SIG-M5 (cell line): ENCODE measurements around the gene NPY2R.

Experiments
- DNase-seq: peaks from one replicate; lab custom pipeline; 2025; lab: John Stamatoyannopoulos, UW

NPY2R gene, protein sequence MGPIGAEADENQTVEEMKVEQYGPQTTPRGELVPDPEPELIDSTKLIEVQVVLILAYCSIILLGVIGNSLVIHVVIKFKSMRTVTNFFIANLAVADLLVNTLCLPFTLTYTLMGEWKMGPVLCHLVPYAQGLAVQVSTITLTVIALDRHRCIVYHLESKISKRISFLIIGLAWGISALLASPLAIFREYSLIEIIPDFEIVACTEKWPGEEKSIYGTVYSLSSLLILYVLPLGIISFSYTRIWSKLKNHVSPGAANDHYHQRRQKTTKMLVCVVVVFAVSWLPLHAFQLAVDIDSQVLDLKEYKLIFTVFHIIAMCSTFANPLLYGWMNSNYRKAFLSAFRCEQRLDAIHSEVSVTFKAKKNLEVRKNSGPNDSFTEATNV

DNA sequence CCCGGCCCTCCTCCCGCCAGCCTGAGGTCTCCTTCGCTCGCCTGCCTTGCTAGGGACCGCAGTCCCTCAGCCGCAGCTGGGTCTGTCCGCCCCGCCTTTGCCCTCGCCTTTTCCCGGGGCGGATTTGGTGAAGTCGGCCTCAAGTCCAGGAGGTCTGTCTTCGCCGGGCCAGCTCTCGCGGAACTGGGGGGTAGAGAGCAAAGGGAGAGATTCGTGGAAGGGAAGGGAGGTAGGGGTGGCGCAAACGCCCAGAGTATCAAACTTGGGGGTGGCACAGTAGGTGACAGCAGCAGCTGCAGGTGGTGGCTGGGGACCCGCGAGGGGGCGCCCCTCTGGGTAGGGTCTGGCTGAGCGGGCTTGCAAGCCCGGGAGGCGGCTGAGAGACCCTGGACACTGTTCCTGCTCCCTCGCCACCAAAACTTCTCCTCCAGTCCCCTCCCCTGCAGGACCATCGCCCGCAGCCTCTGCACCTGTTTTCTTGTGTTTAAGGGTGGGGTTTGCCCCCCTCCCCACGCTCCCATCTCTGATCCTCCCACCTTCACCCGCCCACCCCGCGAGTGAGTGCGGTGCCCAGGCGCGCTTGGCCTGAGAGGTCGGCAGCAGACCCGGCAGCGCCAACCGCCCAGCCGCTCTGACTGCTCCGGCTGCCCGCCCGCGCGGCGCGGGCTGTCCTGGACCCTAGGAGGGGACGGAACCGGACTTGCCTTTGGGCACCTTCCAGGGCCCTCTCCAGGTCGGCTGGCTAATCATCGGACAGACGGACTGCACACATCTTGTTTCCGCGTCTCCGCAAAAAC is at the start of gene NPY2R:
Gene NPY2R, plus strand, starts transcription at position 379 of the 797 bp plus-strand sequence. CDS start 5,304 bp downstream, outside the sequence.
- no peak for DNase-seq

GRCh38 chr4:155161357-155161756 is 47.1 kb upstream of the NPY2R start:
- DNase-seq: no peak

- DNase-seq: no peak
Observed at GRCh38 chr4:155164718-155165117, 43.7 kb upstream of the NPY2R start.

GRCh38 chr4:155170569-155170968 is 37.9 kb upstream of the NPY2R start:
- DNase-seq: no peak

DNA sequence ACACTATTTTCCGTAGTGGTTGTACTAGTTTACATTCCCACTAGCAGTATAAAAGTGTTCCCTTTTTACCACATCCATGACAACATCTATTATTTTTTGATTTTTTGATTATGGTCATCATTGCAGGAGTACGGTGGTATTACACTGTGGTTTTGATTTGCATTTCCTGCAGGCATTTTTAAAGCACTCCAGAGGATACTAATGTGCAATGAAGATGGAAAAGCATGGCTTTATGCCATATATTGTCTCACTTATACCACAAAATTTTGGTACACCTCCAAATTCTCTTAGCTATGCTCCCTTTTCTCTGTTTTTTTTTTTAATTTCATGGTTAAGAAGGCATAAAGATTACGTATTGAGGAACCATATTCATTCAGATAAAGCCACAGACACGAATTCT is 35.1 kb upstream of the NPY2R start:
- no peak for DNase-seq

DNA sequence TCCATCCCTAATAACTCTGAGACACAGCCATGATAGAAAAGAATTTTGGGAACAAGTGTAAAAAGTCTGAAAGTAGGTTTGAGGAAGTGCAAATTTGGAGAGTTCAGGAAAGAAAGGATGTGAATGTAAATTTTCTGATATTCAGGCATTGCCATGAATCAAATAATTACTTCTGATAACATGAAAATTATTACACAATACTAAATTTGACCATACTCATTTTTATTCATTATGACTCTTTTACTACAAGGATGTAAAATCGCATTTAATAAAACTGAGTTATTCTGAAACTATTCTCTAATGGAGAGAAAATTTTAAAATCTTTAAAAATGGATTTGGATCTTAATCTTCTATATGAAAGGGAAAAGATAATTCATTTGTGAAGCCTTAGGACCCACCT is 33.8 kb upstream of the NPY2R start:
- no peak for DNase-seq

DNA sequence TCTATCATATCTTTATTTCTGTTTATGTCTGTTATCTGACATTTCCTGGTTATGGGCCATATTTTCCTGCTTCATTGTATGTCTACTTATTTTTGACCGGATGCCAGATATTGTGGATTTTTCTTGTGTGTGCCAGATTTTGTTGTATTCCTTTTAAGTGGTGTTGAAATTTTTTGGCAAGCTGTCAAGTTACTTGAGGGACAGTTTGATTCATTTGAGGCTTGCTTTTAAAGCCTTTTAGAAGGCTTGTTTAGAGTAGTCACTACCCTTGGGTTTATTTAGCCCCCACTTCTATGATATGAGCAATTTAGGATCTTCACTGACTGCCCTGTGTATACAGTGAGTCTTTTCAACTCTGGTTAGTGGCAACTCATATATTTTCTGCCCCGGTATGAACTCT is 29.2 kb upstream of the NPY2R start:
- DNase-seq: no peak

DNA sequence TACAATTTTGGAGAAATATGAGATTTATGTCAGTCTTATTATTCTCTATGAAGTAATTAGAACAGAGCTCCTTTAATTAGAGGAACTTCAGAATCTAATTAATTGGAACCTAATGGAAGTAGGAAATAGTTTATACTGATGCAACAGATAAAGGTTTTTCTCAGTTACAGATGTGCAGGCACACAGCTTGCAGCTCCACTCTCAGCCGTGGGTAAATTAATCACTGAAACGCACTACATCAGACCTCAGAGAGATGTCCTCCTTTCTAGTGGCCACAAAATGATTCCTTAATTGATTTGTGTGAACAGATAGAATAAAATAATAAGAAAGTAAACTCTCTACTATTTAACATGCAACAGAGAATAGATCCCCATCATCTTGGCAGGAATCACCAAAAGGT is 21.5 kb upstream of the NPY2R start:
- no peak for DNase-seq

GRCh38 chr4:155187989-155188388 is 20.4 kb upstream of the NPY2R start:
- no peak for DNase-seq

DNA sequence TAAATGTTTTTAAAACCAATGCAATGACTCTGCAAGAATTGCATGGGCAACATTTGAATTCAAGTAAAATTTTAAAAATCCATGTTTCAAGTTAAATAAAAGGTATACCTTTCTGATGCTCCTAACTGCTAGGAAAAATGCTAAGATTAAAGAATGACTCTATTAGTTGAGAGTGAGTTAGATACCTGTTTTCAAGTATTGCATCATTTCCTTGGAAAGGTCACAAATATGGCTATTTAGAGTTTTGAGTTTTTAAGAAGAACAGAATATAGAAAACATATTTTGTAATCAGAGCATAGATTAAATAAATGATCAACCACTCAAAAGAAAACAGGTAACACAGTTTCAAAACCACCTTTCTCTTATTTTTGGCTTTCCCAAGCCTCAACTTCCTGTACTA is 18.3 kb upstream of the NPY2R start:
- no peak for DNase-seq

GRCh38 chr4:155197757-155198156 is 10.7 kb upstream of the NPY2R start:
- no peak for DNase-seq

DNA sequence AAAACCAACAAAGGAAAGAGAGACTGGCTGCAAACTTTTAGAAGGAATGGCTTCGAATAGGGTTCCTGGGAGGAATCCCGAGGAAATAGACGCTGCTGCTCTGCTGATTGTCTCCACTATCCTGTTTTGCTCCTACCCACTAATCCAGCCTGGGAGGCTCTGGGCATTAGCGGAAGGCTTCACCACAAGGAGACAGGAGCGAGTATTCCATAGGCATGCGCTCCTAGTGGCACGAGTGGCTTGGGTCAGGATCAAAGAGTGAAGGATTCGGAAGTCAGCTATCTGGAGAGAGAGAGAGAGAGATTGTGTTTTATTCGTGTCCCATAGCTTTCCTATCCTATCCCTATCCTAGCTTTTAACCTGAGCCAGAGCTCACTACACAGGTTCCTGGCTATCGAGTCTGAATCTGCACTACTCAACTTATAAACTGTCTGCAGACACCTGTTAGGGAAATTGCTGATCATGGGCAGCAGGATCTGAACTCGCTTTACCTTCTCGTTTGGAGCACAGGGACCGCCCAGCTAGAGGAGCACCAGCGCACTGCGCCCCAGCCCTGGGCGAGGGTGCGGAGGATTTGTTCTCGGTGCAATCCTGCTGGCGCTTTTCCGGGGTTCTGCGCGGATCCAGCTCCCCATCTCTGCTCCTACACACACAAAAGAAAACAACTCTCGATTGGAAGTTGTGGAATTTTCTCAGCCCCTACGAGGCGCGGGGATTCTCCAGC is 740 bp upstream of the NPY2R start:
- no peak for DNase-seq

GRCh38 chr4:155220025-155220424 is 11.6 kb downstream of the NPY2R start:
- no peak for DNase-seq

DNA sequence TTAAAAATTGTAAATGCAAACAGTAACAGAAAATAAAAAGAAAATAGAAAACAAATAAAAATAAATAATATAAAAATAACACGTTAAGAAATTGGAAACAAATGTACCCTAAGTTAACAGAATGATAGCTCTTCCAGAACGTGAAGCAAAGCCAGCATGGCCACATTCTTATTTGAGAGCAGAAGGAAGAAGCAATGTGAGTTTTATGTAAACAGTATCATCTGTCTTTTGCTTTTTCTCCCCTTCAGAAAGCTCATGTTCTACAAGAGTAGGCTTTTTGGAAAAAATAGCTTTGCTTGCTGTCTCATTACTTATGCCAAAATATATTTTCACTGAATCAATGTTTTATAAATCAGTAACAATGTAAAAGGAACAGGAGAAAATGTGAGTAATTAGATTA is 18.7 kb downstream of the NPY2R start:
- no peak for DNase-seq

DNA sequence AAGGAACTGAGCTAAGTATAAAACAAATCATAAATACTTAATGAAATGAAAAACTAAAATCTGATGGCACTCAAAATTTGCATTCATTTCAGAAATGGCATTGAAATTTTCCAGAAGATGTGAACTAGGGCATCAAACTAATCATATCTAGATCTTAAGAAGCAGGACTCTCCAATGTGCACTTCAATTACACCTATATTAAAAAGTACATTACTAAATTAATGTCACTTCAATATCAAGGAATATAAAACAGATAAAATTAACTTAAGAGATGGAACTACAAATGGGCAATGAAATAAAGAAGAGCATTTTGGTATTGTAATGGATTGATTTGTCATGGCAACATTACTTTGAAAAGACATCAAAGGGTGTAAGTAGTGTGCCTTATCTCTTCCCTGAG is 20.3 kb downstream of the NPY2R start:
- DNase-seq: no peak

GRCh38 chr4:155232432-155232831 is 24.0 kb downstream of the NPY2R start:
- DNase-seq: no peak

- no peak for DNase-seq
Observed at GRCh38 chr4:155234206-155234605, 25.8 kb downstream of the NPY2R start.

- no peak for DNase-seq
Observed at GRCh38 chr4:155237567-155237966, 29.1 kb downstream of the NPY2R start.

DNA sequence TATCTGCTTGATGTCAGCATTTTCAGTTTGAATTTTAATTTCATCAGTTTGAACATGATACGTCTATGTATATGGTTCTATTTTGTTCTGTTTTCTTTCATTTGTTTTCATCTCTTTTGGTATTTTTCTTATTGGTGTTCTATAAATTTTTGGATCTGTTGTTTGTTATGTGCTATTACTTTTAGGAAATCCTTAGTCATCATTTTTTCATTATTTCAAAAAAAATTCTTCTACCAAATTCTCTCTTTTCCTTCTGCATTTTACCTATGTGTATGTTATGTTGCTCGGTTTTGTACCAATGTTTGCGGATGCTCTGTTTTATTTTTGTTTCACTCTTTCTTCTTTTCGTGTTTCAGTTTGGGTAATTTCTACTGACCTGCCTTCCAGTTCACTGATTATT is 32.8 kb downstream of the NPY2R start:
- DNase-seq: no peak

DNA sequence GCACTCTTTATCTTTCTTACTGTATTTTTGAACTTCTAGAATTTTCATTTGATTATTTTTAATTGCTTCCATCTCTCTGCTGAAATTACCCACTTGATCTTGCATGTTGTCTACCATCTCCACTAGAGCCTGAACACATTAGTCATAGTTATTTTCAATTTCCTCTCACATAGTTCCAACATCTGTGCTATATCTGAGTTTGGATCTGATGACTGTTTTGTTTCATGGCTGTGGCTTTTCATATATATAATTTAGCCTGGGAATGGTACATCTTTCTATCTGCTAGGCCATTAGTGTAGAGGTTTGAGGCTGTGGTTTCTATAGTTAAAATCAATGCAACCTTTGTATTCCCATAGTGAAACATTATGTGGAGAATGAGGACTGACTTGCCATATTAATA is 33.2 kb downstream of the NPY2R start:
- DNase-seq: no peak

DNA sequence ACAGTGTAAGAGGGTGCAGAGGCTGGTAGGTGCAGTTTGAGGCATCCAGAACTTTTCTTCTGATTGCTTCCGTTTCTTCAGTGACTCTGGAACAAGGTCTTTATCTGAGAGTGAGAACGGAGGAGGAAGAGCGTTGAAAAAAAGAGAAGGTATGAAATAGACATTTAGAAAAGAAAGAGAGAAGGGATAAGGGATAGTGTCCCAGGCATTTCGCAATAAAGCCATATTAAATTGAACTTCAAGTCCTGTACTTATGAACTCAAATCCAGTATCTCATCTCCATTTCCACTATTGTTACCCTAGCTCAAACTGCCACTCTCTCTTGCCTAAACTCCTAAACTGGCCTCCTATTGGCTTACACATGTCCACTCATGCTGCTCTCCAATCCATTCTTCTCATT is 36.7 kb downstream of the NPY2R start:
- no peak for DNase-seq

DNA sequence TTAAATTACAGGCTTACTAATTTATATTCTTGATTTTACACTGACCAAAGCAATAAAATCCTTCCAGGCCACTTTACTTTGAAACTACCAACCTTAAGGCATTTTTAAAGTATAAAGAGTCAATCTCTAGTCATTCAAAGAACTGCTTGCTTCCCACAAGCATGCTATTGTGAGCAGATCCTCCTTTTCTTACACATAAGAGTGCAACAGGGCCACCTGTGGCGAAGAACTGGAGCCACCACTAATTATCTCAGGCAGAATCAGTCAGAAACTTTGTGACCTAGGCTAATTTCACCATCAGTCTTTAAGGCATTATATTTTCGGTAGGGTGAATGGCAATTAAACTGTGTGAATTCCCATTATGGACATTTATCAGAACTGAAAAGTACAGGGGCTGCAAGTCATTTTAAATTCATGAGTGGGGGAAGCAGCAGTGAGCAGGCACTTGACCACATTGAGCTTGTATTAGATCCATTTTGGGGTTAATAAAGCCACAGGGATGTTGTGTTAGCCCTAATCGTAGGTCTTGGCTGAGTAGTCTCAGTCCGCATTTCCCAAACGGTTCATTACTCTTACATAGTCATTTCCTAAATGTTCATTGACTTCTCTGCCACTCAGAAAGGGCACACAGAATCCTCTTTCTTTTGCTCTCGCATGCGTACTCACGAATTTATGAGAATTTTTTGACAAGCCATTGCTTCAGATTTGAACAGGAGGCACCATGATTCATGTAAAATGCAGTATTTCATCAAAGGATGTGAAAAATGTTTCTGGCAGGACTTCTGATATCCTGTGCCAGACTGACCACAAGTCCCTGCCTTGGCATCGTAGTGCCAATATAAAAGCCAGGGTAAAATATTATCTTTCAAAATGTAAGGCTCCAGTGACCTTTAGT is 39.8 kb downstream of the NPY2R start:
- no peak for DNase-seq
